Measurements from ENCODE around the gene RNF212.

GRCh38 chr4:1056671-1057402 is 56.5 kb downstream of the RNF212 start:
- no peak for TF ChIP-seq CTCF (conservative IDR thresholded peaks at IDR 0.05; ENCODE audit: low read length)
- no peak for TF ChIP-seq EZH2phosphoT487 (IDR thresholded peaks at IDR 0.05; ENCODE audit: borderline replicate concordance)
